OCI-LY7 (cell line): Measurements from ENCODE around the gene TDRD7. TPM values are rescaled to one million over a fixed set of nuclear protein-coding genes. Genes with fewer than 3 reads are reported as not detected.

Experiments
- BruUV-seq: library from RNA; stranded (reverse); fragments of 400-500 nt; replicated peaks from 2 replicates; lab custom pipeline; 2021; lab: Mats Ljungman, UMichigan
- CTCF ChIA-PET: fragments of 300-600 bp; sonication (Branson Sonifier 250); formaldehyde crosslinking; loops from one replicate; lab custom pipeline; 2022; ENCODE audit warnings: antibody characterized with exemption; ENCODE audit not compliant: unreplicated experiment; lab: Charles Lee
- POLR2A ChIA-PET: fragments of 300-600 bp; sonication (Branson Sonifier 250); formaldehyde crosslinking; loops from one replicate; lab custom pipeline; 2022; ENCODE audit warnings: antibody characterized with exemption; lab: Charles Lee
- DNase-seq: peaks from one replicate; pipeline ENCODE4 v3.0.0-alpha.2; 2015; ENCODE audit warnings: low spot score
- H2AFZ ChIP-seq: fragments of 200-600 bp; sonication (generic), shearing (Covaris generic); 2 replicates; pipeline ENCODE4 v1.6.1; 2014; ENCODE audit warnings: mild to moderate bottlenecking, antibody characterized with exemption, low read length, moderate library complexity
- H3K27ac ChIP-seq: fragments of 200-600 bp; sonication (generic); 2 replicates; pipeline ENCODE4 v1.5.1; 2014; ENCODE audit warnings: mixed run types, low read depth, mild to moderate bottlenecking, moderate library complexity, low read length, inconsistent platforms; ENCODE audit not compliant: poor library complexity, severe bottlenecking
- H3K36me3 ChIP-seq: fragments of 200-600 bp; sonication (generic); 2 replicates; pipeline ENCODE4 v1.6.1; 2014; ENCODE audit warnings: mild to moderate bottlenecking, antibody characterized with exemption, low read length, moderate library complexity, mixed read lengths; ENCODE audit not compliant: insufficient read depth
- H3K4me1 ChIP-seq: fragments of 200-600 bp; sonication (generic); 2 replicates; pipeline ENCODE4 v1.5.1; 2014; ENCODE audit warnings: mild to moderate bottlenecking, low read length; ENCODE audit not compliant: insufficient read depth, poor library complexity, severe bottlenecking
- H3K4me2 ChIP-seq: fragments of 200-600 bp; sonication (generic); 2 replicates; pipeline ENCODE4 v1.6.1; 2014; ENCODE audit warnings: mild to moderate bottlenecking, low read length
- H3K4me3 ChIP-seq: fragments of 200-600 bp; sonication (generic); 2 replicates; pipeline ENCODE4 v1.5.1; 2014; ENCODE audit warnings: mild to moderate bottlenecking, low read depth, low read length; ENCODE audit not compliant: poor library complexity, severe bottlenecking
- H3K79me2 ChIP-seq: fragments of 200-600 bp; sonication (generic); 2 replicates; pipeline ENCODE4 v1.6.1; 2016; ENCODE audit warnings: low read depth, mild to moderate bottlenecking, low read length, moderate library complexity, mixed read lengths; ENCODE audit not compliant: insufficient read depth
- H3K9me2 ChIP-seq: fragments of 200-600 bp; sonication (generic); 2 replicates; pipeline ENCODE4 v1.6.1; 2016; ENCODE audit warnings: mild to moderate bottlenecking, low read length, mixed read lengths; ENCODE audit not compliant: insufficient read depth
- H3K9me3 ChIP-seq: fragments of 200-600 bp; sonication (generic); 2 replicates; pipeline ENCODE4 v1.6.1; 2014; ENCODE audit warnings: mild to moderate bottlenecking, mixed run types, low read length, mixed read lengths
- H4K20me1 ChIP-seq: fragments of 200-600 bp; sonication (generic); 2 replicates; pipeline ENCODE4 v1.6.1; 2014; ENCODE audit warnings: mild to moderate bottlenecking, antibody characterized with exemption, low read length, moderate library complexity, mixed read lengths; ENCODE audit not compliant: insufficient read depth
- CTCF ChIP-seq: fragments of 200-600 bp; sonication (generic); conservative IDR thresholded peaks from 2 replicates; pipeline ENCODE4 v1.5.1; 2014; ENCODE audit warnings: mild to moderate bottlenecking, antibody characterized with exemption, low read length, moderate library complexity, mixed read lengths
- EZH2phosphoT487 ChIP-seq: fragments of 200-600 bp; sonication (generic); IDR thresholded peaks from 2 replicates; pipeline ENCODE4 v1.6.1; 2018; ENCODE audit warnings: low read depth, borderline replicate concordance, mild to moderate bottlenecking, mixed run types, antibody characterized with exemption, low read length, moderate library complexity, mixed read lengths
- intact Hi-C: fragments of 100-400 bp; cut with micrococcal nuclease; formaldehyde crosslinking; loops from one replicate; pipeline ENCODE4 v1.10.0; 2022; ENCODE audit not compliant: unreplicated experiment
- total RNA-seq, 2 experiments: library from RNA; depleted of rRNA in 1 of 2; stranded (reverse); fragments of >200 nt in 1 of 2; shearing (Covaris generic) in 1 of 2; gene quantifications; 2 replicates each; pipeline ENCODE4 v1.2.3, GENCODE V29; 2014 to 2022

The TDRD7 gene
- total RNA-seq, 2 experiments from 2014 or later, result 4.0 to 6.1 TPM

- Histone ChIP-seq H3K79me2 (no peaks in the 10 kb centered on the region), H4K20me1 (no peaks in the 10 kb centered on the region)
- CTCF ChIA-PET, result no interaction called here
These were observed 102.6 kb downstream of the TDRD7 start for GRCh38 chr9:97514531-97514930.

GRCh38 chr9:97515662-97516061 is 103.8 kb downstream of the TDRD7 start:
- POLR2A ChIA-PET, result interaction anchor here (0.6 kb wide), 1 partner anchor 75 kb away, joined by 4 read pairs; no protein-coding TSS in a partner anchor
- no peak overlapping the region for H2AFZ ChIP-seq
- H3K4me1 ChIP-seq, result no peaks in the 10 kb centered on the region
- H4K20me1 ChIP-seq, result no peaks in the 10 kb centered on the region
- H3K79me2 ChIP-seq, result no peaks in the 10 kb centered on the region
- BruUV-seq, result no TSS peak
- no peak for TF ChIP-seq EZH2phosphoT487
- no peak for TF ChIP-seq CTCF
- CTCF ChIA-PET, result no interaction called here
- no peaks in the 10 kb centered on the region for H3K9me2 ChIP-seq
- DNase-seq, result no peak
- no peak overlapping the region for H3K4me3 ChIP-seq
- no peaks in the 10 kb centered on the region for H3K9me3 ChIP-seq
- no peak overlapping the region for H3K4me2 ChIP-seq
- intact Hi-C loops, result no loop called here
- H3K36me3 ChIP-seq, result no peaks in the 10 kb centered on the region
- H3K27ac ChIP-seq, result no peak overlapping the region

More at GRCh38 chr9:97514531-97514930, 102.6 kb downstream of the TDRD7 start:
- no TSS peak for BruUV-seq
- H3K36me3 ChIP-seq, result no peaks in the 10 kb centered on the region
- H3K9me2 ChIP-seq, result no peaks in the 10 kb centered on the region
- POLR2A ChIA-PET, result no interaction called here
- intact Hi-C loops, result no loop called here
- H3K4me2 ChIP-seq, result no peak overlapping the region
- no peak for DNase-seq
- no peak for TF ChIP-seq EZH2phosphoT487
- no peak overlapping the region for H2AFZ ChIP-seq
- H3K27ac ChIP-seq, result no peak overlapping the region
- H3K4me1 ChIP-seq, result no peaks in the 10 kb centered on the region
- no peaks in the 10 kb centered on the region for H3K9me3 ChIP-seq
- H3K4me3 ChIP-seq, result no peak overlapping the region

- H2AFZ ChIP-seq, result no peak overlapping the region
- intact Hi-C loops, result no loop called here
- TF ChIP-seq CTCF, result no peak
- no peak for TF ChIP-seq EZH2phosphoT487
- no peaks in the 10 kb centered on the region for H4K20me1 ChIP-seq
- H3K79me2 ChIP-seq, result no peaks in the 10 kb centered on the region
- H3K4me3 ChIP-seq, result no peak overlapping the region
- no peaks in the 10 kb centered on the region for H3K9me2 ChIP-seq
- BruUV-seq, result no TSS peak
- no peaks in the 10 kb centered on the region for H3K4me1 ChIP-seq
- no peak overlapping the region for H3K27ac ChIP-seq
- H3K4me2 ChIP-seq, result no peak overlapping the region
- ChIA-PET POLR2A (no interaction called here), CTCF (no interaction called here)
- H3K36me3 ChIP-seq, result no peaks in the 10 kb centered on the region
- H3K9me3 ChIP-seq, result no peaks in the 10 kb centered on the region
- no peak for DNase-seq
These were observed 104.2 kb downstream of the TDRD7 start for GRCh38 chr9:97516111-97516510.
